Bronchial smooth muscle cell (primary cell): Measurements from ENCODE around the gene VEZF1. TPM values are rescaled to one million over a fixed set of nuclear protein-coding genes. Genes with fewer than 3 reads are reported as not detected.

Source experiments
- total RNA-seq: library from RNA; depleted of rRNA; stranded (reverse); fragments of >200 nt; gene quantifications from 2 replicates; pipeline ENCODE4 v1.2.1, GENCODE V29; 2014

VEZF1 gene
- 22.5 and 28.5 TPM in 2 replicates for total RNA-seq

DNA sequence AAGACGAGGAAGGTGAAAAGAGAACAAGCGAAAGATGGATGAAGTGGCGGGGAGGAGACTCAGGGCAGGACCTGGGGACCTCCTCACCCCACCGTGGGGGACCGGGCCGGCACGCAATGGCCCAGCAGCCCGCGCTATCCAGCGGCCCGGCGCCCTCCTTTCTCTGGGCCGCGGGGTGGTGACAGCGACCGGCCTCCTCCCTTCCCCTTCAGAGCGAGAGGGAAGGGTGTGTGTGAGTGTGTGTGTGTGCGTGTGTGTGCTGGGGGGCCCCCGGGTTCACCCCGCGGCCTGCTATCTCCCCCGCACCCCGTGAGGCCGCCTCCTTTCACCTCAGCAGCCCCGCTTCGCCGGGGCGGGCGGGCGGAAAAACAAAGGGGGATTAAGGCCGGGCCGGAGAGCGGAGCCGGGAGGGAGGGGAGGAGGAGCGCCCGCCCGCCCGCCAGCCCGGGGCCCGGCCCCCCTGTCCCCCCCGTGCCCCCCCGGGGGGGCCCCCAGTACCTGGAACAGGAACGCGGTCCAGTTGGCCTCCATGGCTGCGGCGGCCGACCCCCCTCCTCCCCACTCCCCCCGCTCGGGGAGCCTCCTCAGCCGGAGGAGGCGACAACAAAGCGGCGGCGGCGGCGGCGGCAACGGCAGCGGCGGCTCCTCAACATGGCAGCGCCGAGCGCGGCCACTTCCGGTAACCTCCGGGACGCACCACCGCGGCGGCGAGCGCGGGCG is at the start of gene VEZF1:
TSS of gene VEZF1 (minus strand) at position 674 of the 720 bp plus-strand sequence. CDS start at position 531, 143 bp downstream.

DNA sequence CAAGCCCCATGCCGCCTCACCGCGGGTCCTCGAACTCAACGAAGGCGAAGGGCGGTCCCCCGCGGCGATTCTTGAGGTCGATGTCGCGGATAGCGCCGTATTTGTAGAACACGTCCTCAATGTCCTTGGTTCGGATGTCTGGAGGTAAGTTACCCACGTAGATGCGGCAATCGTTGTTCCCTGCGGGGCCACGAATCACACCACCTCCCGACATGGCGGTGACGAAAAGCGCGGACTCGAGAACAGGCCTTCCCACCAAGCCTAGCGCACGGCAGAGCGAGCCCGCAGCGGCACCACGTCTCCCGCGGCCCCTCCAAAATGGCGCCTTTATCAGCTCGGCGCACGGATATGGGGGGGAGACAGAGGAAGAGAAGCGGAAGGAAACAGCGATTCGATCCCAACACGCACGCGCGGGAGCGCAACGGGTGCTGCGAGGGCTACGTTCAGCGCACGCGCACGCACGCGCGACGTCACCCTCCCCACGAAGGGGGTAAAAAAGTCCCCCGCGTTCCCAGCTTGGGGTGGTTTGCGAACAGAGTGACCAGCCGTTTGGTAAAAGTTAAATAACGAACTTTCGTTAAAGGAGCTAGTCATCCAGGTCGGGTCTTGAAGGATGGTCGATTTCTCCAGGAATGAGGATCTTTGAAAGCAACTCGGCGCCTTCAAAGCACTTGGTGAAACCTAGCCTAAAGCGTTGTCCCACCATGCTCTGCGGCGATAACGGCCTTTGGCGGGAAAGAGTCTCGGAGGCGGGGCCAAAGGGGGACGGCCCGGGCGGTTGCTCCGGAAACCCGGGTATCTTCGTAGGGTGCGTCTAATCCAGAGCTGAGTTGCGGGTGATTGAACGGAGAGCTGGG is 19.1 kb upstream of the VEZF1 start, which contains the start of gene SRSF1:
TSS of gene SRSF1 (minus strand) at position 323 of the 857 bp plus-strand sequence. CDS start at position 214, 109 bp downstream.

GRCh38 chr17:57955183-57955931 is 32.7 kb downstream of the VEZF1 start, which contains the start of gene CUEDC1:
CUEDC1 (minus strand) TSS chr17:57955412; CDS start chr17:57885564, 69,848 bp downstream.

Other genes starting within 250 kb of the VEZF1 start
- gene CCDC182, start 243.0 kb downstream of the VEZF1 start, total RNA-seq: not detected in 2 replicates
- gene MRPS23, start 138.2 kb downstream of the VEZF1 start, total RNA-seq: 33.1 and 45.6 TPM in 2 replicates
- gene CUEDC1, start 32.8 kb downstream of the VEZF1 start, total RNA-seq: 7.7 and 10.2 TPM in 2 replicates
- 371 and 490 TPM in 2 replicates for gene SRSF1, start 19.0 kb upstream of the VEZF1 start, total RNA-seq
- 17.7 and 19.2 TPM in 2 replicates for gene DYNLL2, start 95.2 kb upstream of the VEZF1 start, total RNA-seq
- gene OR4D1, start 160.1 kb upstream of the VEZF1 start, total RNA-seq: not detected in 2 replicates
- gene OR4D2, start 178.7 kb upstream of the VEZF1 start, total RNA-seq: not detected in 2 replicates
- gene EPX, start 204.5 kb upstream of the VEZF1 start, total RNA-seq: not detected in 2 replicates
- 13.9 and 16.3 TPM in 2 replicates for gene MKS1, start 231.0 kb upstream of the VEZF1 start, total RNA-seq